Measurements from ENCODE around the gene PTPRF. TPM values are rescaled to one million over a fixed set of nuclear protein-coding genes. Genes with fewer than 3 reads are reported as not detected.

The PTPRF gene
- total and polyA plus RNA-seq, 5 donors from 2014 or later: 0.22 TPM; not detected in 4

DNA sequence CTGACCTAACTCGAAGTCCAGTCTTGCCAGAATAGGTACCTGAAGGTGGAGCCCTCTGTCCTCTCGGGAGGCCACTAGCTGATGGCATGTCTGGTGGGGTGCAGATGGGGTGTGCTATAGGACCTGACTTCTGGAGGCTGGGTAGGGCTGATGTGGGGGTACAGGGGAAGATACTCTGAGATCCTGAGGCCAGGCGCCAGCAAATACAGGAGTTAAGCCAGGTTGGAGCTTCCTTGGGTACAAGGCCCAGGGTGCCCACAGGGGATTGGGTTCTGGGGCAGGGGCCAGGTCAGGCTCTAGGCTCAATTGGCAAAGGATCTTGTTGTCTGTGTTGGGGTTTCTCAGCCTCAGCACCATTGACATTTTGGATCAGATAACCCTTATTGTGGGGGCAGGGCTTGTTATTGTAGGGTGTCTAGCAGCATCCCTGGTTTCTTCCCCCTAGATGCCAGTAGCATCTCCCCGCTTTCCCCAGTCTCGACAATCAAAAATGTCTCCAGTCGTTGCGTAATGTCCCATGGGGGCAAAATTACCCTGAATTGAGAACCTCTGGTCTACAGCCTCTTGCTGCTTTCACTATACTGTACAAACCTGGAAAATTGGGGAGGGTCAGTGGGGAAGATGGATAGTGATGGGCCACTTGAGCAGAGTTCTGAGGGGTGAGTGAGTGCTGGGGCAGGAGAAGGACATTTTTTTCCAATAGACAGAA, 9.2 kb downstream of the PTPRF start:
- DNase-seq (no peak), ATAC-seq (ENCODE audit: low read depth in 2 of 2) (no peak)
- no peaks in the 10 kb centered on the region for H3K9me3 Mint-ChIP-seq
- H3K36me3 Mint-ChIP-seq: no peaks in the 10 kb centered on the region
- H3K4me1 ChIP-seq (ENCODE audit: control insufficient read depth, insufficient read depth, low read length, poor library complexity, severe bottlenecking): no peaks in the 10 kb centered on the region
- no peaks in the 10 kb centered on the region for H3K36me3 ChIP-seq (ENCODE audit: control insufficient read depth, insufficient read depth, low read length)
- H3K9me3 ChIP-seq (ENCODE audit: control insufficient read depth in 2 of 2, low read length in 2 of 2): no peaks in the 10 kb centered on the region
- peaks cover 12% of the 10 kb centered on the region for H3K27me3 Mint-ChIP-seq
- no peak overlapping the region for H3K4me3 ChIP-seq (ENCODE audit: low read depth, low read length)
- no peaks in the 10 kb centered on the region for H3K4me1 Mint-ChIP-seq
- no peaks in the 10 kb centered on the region for H3K27me3 ChIP-seq (ENCODE audit: control insufficient read depth, insufficient read depth, low read length)
- H3K4me3 Mint-ChIP-seq: no peak overlapping the region
- no peak overlapping the region for H3K27ac Mint-ChIP-seq
- H3K27ac ChIP-seq (ENCODE audit: insufficient read depth, low read length, poor library complexity, severe bottlenecking): no peak overlapping the region

- H3K9me3 Mint-ChIP-seq: no peaks in the 10 kb centered on the region
- H3K4me3 Mint-ChIP-seq: no peak overlapping the region
- no peak for DNase-seq
- Histone ChIP-seq H3K4me3 (ENCODE audit: low read depth, low read length) (no peak overlapping the region), H3K36me3 (ENCODE audit: control insufficient read depth, insufficient read depth, low read length) (no peaks in the 10 kb centered on the region), H3K9me3 (ENCODE audit: control insufficient read depth in 2 of 2, low read length in 2 of 2) (no peaks in the 10 kb centered on the region), H3K27me3 (ENCODE audit: control insufficient read depth, insufficient read depth, low read length) (no peaks in the 10 kb centered on the region), H3K27ac (ENCODE audit: insufficient read depth, low read length, poor library complexity, severe bottlenecking) (no peak overlapping the region), H3K4me1 (ENCODE audit: control insufficient read depth, insufficient read depth, low read length, poor library complexity, severe bottlenecking) (no peaks in the 10 kb centered on the region)
- no peak overlapping the region for H3K27ac Mint-ChIP-seq
- no peak for ATAC-seq (ENCODE audit: low read depth in 2 of 2)
- peaks cover 9% of the 10 kb centered on the region for H3K27me3 Mint-ChIP-seq
- H3K4me1 Mint-ChIP-seq: no peaks in the 10 kb centered on the region
- no peaks in the 10 kb centered on the region for H3K36me3 Mint-ChIP-seq
Observed at GRCh38 chr1:43540653-43541071, 10.0 kb downstream of the PTPRF start.

- ATAC-seq (ENCODE audit: low read depth in 2 of 2) (no peak), DNase-seq (no peak)
- no peak overlapping the region for H3K4me3 Mint-ChIP-seq
- no peaks in the 10 kb centered on the region for H3K36me3 Mint-ChIP-seq
- Histone ChIP-seq H3K9me3 (ENCODE audit: control insufficient read depth in 2 of 2, low read length in 2 of 2) (no peaks in the 10 kb centered on the region), H3K4me3 (ENCODE audit: low read depth, low read length) (no peak overlapping the region), H3K4me1 (ENCODE audit: control insufficient read depth, insufficient read depth, low read length, poor library complexity, severe bottlenecking) (no peaks in the 10 kb centered on the region), H3K27me3 (ENCODE audit: control insufficient read depth, insufficient read depth, low read length) (no peaks in the 10 kb centered on the region), H3K27ac (ENCODE audit: insufficient read depth, low read length, poor library complexity, severe bottlenecking) (no peak overlapping the region), H3K36me3 (ENCODE audit: control insufficient read depth, insufficient read depth, low read length) (no peaks in the 10 kb centered on the region)
- H3K4me1 Mint-ChIP-seq: no peaks in the 10 kb centered on the region
- H3K27ac Mint-ChIP-seq: no peak overlapping the region
- peaks cover 5% of the 10 kb centered on the region for H3K27me3 Mint-ChIP-seq
- no peaks in the 10 kb centered on the region for H3K9me3 Mint-ChIP-seq
Observed at GRCh38 chr1:43541141-43541540, 10.5 kb downstream of the PTPRF start.

GRCh38 chr1:43541721-43542401, 11.2 kb downstream of the PTPRF start:
- H3K4me3 Mint-ChIP-seq: no peak overlapping the region

GRCh38 chr1:43542527-43543458, 12.1 kb downstream of the PTPRF start:
- no peaks in the 10 kb centered on the region for H3K27me3 ChIP-seq (ENCODE audit: control insufficient read depth, insufficient read depth, low read length)
- peaks cover 5% of the 10 kb centered on the region for H3K27me3 Mint-ChIP-seq
- H3K36me3 ChIP-seq (ENCODE audit: control insufficient read depth, insufficient read depth, low read length): no peaks in the 10 kb centered on the region
- H3K4me3 Mint-ChIP-seq: no peak overlapping the region
- ATAC-seq (ENCODE audit: low read depth in 2 of 2): no peak
- no peak overlapping the region for H3K4me3 ChIP-seq (ENCODE audit: low read depth, low read length)
- no peak overlapping the region for H3K27ac ChIP-seq (ENCODE audit: insufficient read depth, low read length, poor library complexity, severe bottlenecking)
- peaks cover 0 to 2% (median 0%) of the 10 kb centered on the region in 4 donors for H3K4me1 Mint-ChIP-seq
- H3K27ac Mint-ChIP-seq: no peak overlapping the region
- H3K36me3 Mint-ChIP-seq: no peaks in the 10 kb centered on the region
- no peak for DNase-seq
- no peaks in the 10 kb centered on the region for H3K4me1 ChIP-seq (ENCODE audit: control insufficient read depth, insufficient read depth, low read length, poor library complexity, severe bottlenecking)
- H3K9me3 Mint-ChIP-seq: no peaks in the 10 kb centered on the region
- H3K9me3 ChIP-seq (ENCODE audit: control insufficient read depth in 2 of 2, low read length in 2 of 2): no peaks in the 10 kb centered on the region

More at GRCh38 chr1:43541721-43542401, 11.2 kb downstream of the PTPRF start:
- Mint-ChIP-seq H3K9me3 (no peaks in the 10 kb centered on the region), H3K27ac (no peak overlapping the region), H3K4me1 (peaks cover 0 to 2% (median 0%) of the 10 kb centered on the region in 4 donors), H3K27me3 (peaks cover 5% of the 10 kb centered on the region), H3K36me3 (no peaks in the 10 kb centered on the region)
- DNase-seq: no peak
- Histone ChIP-seq H3K4me1 (ENCODE audit: control insufficient read depth, insufficient read depth, low read length, poor library complexity, severe bottlenecking) (no peaks in the 10 kb centered on the region), H3K4me3 (ENCODE audit: low read depth, low read length) (no peak overlapping the region), H3K27me3 (ENCODE audit: control insufficient read depth, insufficient read depth, low read length) (no peaks in the 10 kb centered on the region), H3K36me3 (ENCODE audit: control insufficient read depth, insufficient read depth, low read length) (no peaks in the 10 kb centered on the region), H3K27ac (ENCODE audit: insufficient read depth, low read length, poor library complexity, severe bottlenecking) (no peak overlapping the region), H3K9me3 (ENCODE audit: control insufficient read depth in 2 of 2, low read length in 2 of 2) (no peaks in the 10 kb centered on the region)
- no peak for ATAC-seq (ENCODE audit: low read depth in 2 of 2)

- no peak overlapping the region for H3K27ac ChIP-seq (ENCODE audit: insufficient read depth, low read length, poor library complexity, severe bottlenecking)
- Mint-ChIP-seq H3K36me3 (no peaks in the 10 kb centered on the region), H3K4me3 (no peak overlapping the region), H3K27ac (no peak overlapping the region), H3K27me3 (peaks cover 5% of the 10 kb centered on the region), H3K4me1 (peaks cover 0 to 2% (median 0%) of the 10 kb centered on the region in 4 donors), H3K9me3 (no peaks in the 10 kb centered on the region)
- no peak for ATAC-seq (ENCODE audit: low read depth in 2 of 2)
- no peaks in the 10 kb centered on the region for H3K36me3 ChIP-seq (ENCODE audit: control insufficient read depth, insufficient read depth, low read length)
- no peak for DNase-seq
- H3K27me3 ChIP-seq (ENCODE audit: control insufficient read depth, insufficient read depth, low read length): no peaks in the 10 kb centered on the region
- no peak overlapping the region for H3K4me3 ChIP-seq (ENCODE audit: low read depth, low read length)
- no peaks in the 10 kb centered on the region for H3K9me3 ChIP-seq (ENCODE audit: control insufficient read depth in 2 of 2, low read length in 2 of 2)
- no peaks in the 10 kb centered on the region for H3K4me1 ChIP-seq (ENCODE audit: control insufficient read depth, insufficient read depth, low read length, poor library complexity, severe bottlenecking)
Observed at GRCh38 chr1:43543567-43543966, 12.9 kb downstream of the PTPRF start.

DNA sequence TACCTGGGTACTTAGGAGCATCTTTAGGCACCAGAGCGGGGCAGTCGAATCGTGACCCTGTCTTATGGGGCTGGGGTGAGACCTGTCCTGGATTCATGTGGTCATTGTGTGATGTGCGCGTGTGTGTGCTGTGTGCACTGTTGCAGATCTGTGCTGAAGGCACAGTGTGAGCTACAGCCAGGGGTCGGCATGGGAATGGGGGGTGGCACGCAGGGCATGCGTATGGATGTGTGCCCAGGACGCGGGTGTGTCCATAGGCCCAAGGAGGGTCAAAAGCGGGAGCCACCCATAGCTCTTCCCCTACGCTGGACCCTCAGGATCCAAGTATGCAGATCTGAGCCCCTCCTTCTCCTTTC, 14.6 kb downstream of the PTPRF start:
- Histone ChIP-seq H3K4me1 (ENCODE audit: control insufficient read depth, insufficient read depth, low read length, poor library complexity, severe bottlenecking) (peaks cover 2% of the 10 kb centered on the region), H3K27ac (ENCODE audit: insufficient read depth, low read length, poor library complexity, severe bottlenecking) (no peak overlapping the region), H3K27me3 (ENCODE audit: control insufficient read depth, insufficient read depth, low read length) (no peaks in the 10 kb centered on the region), H3K9me3 (ENCODE audit: control insufficient read depth in 2 of 2, low read length in 2 of 2) (no peaks in the 10 kb centered on the region), H3K4me3 (ENCODE audit: low read depth, low read length) (no peak overlapping the region), H3K36me3 (ENCODE audit: control insufficient read depth, insufficient read depth, low read length) (no peaks in the 10 kb centered on the region)
- Mint-ChIP-seq H3K9me3 (no peaks in the 10 kb centered on the region), H3K27ac (peak overlapping the region in 1 of 3 donors; percentile 48), H3K36me3 (no peaks in the 10 kb centered on the region), H3K4me1 (peaks cover 0 to 5% (median under 1%) of the 10 kb centered on the region in 4 donors), H3K4me3 (no peak overlapping the region), H3K27me3 (no peaks in the 10 kb centered on the region)
- DNase-seq: no peak
- ATAC-seq (ENCODE audit: low read depth in 2 of 2): no peak

All from CD4-positive, CD25-positive, alpha-beta regulatory T cell (primary cell).